ENCODE measurements around the gene FASLG. TPM values are rescaled to one million over a fixed set of nuclear protein-coding genes. Genes with fewer than 3 reads are reported as not detected.

The FASLG gene
- total and polyA plus RNA-seq, 10 of the 15 experiments (the other 5 are each of a cell fraction or from before 2014, with no cell fraction given): 0.05 to 4.0 (median 0.09) TPM; not detected in 2

- no peaks in the 10 kb centered on the region for H3K9me3 ChIP-seq (replicated peaks; ENCODE audit: control insufficient read depth, insufficient read depth, low read length)
- no peaks in the 10 kb centered on the region for H3K36me3 ChIP-seq (ENCODE audit: control insufficient read depth in 2 of 2, insufficient read depth in 2 of 2, low read length in 1 of 2)
- H3K79me2 ChIP-seq (ENCODE audit: control insufficient read depth, insufficient read depth, low read length): no peaks in the 10 kb centered on the region
- intact Hi-C loops (cut with micrococcal nuclease; ENCODE audit: unreplicated experiment): no loop called here
- peaks cover 6% of the 10 kb centered on the region; the same call in 1 of the 2 replicates for H3K4me1 ChIP-seq (ENCODE audit: control insufficient read depth, insufficient read depth, low read length)
- 95% methylated on average over 3 of the region's 3 CpGs for WGBS (ENCODE audit: insufficient coverage, insufficient replicate concordance, low lambda C conversion rate, missing lambda C conversion rate)
- BruUV-seq (replicated peaks): no TSS peak
- no peak for ATAC-seq
- H3K27ac ChIP-seq (ENCODE audit: control insufficient read depth, insufficient read depth): no peak overlapping the region
- DNase-seq (ENCODE audit: low read depth, low spot score): no peak
- H3K27me3 ChIP-seq (replicated peaks in 1 of 2; ENCODE audit: control insufficient read depth in 2 of 2, insufficient read depth in 2 of 2, low read length in 1 of 2): peaks cover 2 to 6% of the 10 kb centered on the region in 2 experiments; a peak in 2 of 4 replicates
- RAD21 ChIA-PET (ENCODE audit: unreplicated experiment): no interaction called here
- H3K4me3 ChIP-seq: no peak overlapping the region
- CTCF ChIA-PET: interaction anchor here (0.6 kb wide), 1 partner anchor 215 kb away, joined by 4 read pairs; no protein-coding TSS in a partner anchor
- H2AFZ ChIP-seq (ENCODE audit: control insufficient read depth, low read depth, low read length): no peak overlapping the region
- POLR2A ChIA-PET: no interaction called here
- no peak overlapping the region for H3K9ac ChIP-seq (ENCODE audit: control insufficient read depth, insufficient read depth, low read length)
- SMC1A ChIA-PET (ENCODE audit: uncharacterized antibody, unreplicated experiment): no interaction called here
- no peak for FAIRE-seq
- H4K20me1 ChIP-seq (ENCODE audit: control insufficient read depth, insufficient read depth): no peaks in the 10 kb centered on the region
- in situ Hi-C loops (cut with MboI): no loop called here
- no peak overlapping the region for H3K4me2 ChIP-seq (ENCODE audit: control insufficient read depth, insufficient read depth)
- no peak for TF ChIP-seq ZNF24 (IDR thresholded peaks at IDR 0.05)
- no peak for TF ChIP-seq BCLAF1 (IDR thresholded peaks at IDR 0.05)
- no peak for TF ChIP-seq HDGF (IDR thresholded peaks at IDR 0.05)
- TF ChIP-seq SIN3A (IDR thresholded peaks at IDR 0.05; ENCODE audit: low read depth, low read length): no peak
- TF ChIP-seq SP1 (IDR thresholded peaks at IDR 0.05; ENCODE audit: low read depth, low read length): no peak
- TF ChIP-seq PML (IDR thresholded peaks at IDR 0.05; ENCODE audit: low read length): no peak
- no peak for TF ChIP-seq CHD4 (IDR thresholded peaks at IDR 0.05)
- TF ChIP-seq EP300 (IDR thresholded peaks at IDR 0.05; ENCODE audit: borderline replicate concordance in 1 of 2, control insufficient read depth in 1 of 2, low read depth in 2 of 2, low read length in 2 of 2): no peak
- TF ChIP-seq MYC (IDR thresholded peaks at IDR 0.05; ENCODE audit: insufficient read depth, insufficient read length, insufficient replicate concordance, low read length, severe bottlenecking): no peak
- TF ChIP-seq E4F1 (IDR thresholded peaks at IDR 0.05; ENCODE audit: borderline replicate concordance, partially characterized antibody): no peak
- TF ChIP-seq SKIL (IDR thresholded peaks at IDR 0.05; ENCODE audit: low read depth, poor library complexity, severe bottlenecking): no peak
- TF ChIP-seq HDAC2 (IDR thresholded peaks at IDR 0.05): no peak
- no peak for TF ChIP-seq CHD2 (IDR thresholded peaks at IDR 0.05; ENCODE audit: borderline replicate concordance, low read depth, low read length)
- TF ChIP-seq CEBPB (IDR thresholded peaks at IDR 0.05; ENCODE audit: borderline replicate concordance in 1 of 2, low read depth in 2 of 2, low read length in 2 of 2): no peak
Measured at GRCh38 chr1:172669011-172669410, 10.1 kb downstream of the FASLG start.

Data from GM12878 (cell line).